Gastrocnemius medialis (tissue), 4 donors: ENCODE results near the gene CHCHD4.

Experiments
- CTCF ChIP-seq, 5 experiments: fragments of 450-650 bp in 3 of 5; fragments of 200-600 bp in 2 of 5; sonication (generic) in 2 of 5; IDR thresholded peaks in 4 of 5; conservative IDR thresholded peaks in 1 of 5; 1 replicate in 4 of 5; 2 replicates in 1 of 5; pipeline ENCODE4 v1.5.1; 2016 to 2019; ENCODE audit warnings: antibody characterized with exemption in 5 of 5, mild to moderate bottlenecking in 3 of 5, moderate library complexity in 3 of 5
- POLR2A ChIP-seq, 2 donors: fragments of 450-650 bp; IDR thresholded peaks; one replicate each; pipeline ENCODE4 v1.6.1; 2017; ENCODE audit warnings: antibody characterized with exemption in 2 of 2, mild to moderate bottlenecking in 2 of 2, moderate library complexity in 2 of 2

DNA sequence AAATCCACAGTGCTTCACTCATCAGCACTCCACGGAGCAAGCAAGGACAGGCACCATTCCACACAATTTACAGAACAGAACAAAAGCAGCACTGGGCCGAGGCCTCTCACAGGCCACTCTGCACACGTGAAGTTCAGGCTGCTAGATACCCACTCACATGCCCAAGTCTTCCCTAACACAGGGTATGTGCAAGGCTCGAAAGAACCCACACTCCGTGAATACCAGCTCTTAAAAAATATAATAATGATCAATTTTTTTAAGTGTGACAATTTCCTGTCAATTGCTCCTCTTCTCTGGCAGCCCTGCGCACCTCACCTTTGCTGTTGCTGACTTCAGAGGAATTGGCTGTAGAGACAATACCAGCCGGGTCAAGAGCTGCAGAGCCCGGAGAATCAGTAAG lies 34.8 kb upstream of the CHCHD4 start:
- TF ChIP-seq CTCF (IDR thresholded peaks at IDR 0.05 in 4 of 5, conservative IDR thresholded peaks at IDR 0.05 in 1 of 5) (no peak), POLR2A (IDR thresholded peaks at IDR 0.05) (no peak)
